GM23338 (cell line): Measurements from ENCODE around the gene EHMT2. TPM values are rescaled to one million over a fixed set of nuclear protein-coding genes. Genes with fewer than 3 reads are reported as not detected.

Experiments used
- ATAC-seq: fragments of 200-7000 bp; cut with Tn5 transposase; 3 replicates; pipeline ENCODE4 v1.9.1; 2020
- DNase-seq: peaks from one replicate; pipeline ENCODE4 v3.0.0-alpha.2; 2015; ENCODE audit warnings: low spot score
- H2AFZ ChIP-seq: fragments of 200-600 bp; sonication (generic); 2 replicates; pipeline ENCODE4 v1.8.0; 2016; ENCODE audit warnings: antibody characterized with exemption, mild to moderate bottlenecking, moderate library complexity
- H3F3A ChIP-seq: fragments of 200-600 bp; sonication (generic); replicated peaks from 2 replicates; pipeline ENCODE4 v1.8.0; 2017; ENCODE audit warnings: antibody characterized with exemption, mixed run types, low read depth
- H3K27ac ChIP-seq: fragments of 200-600 bp; sonication (generic); 2 replicates; pipeline ENCODE4 v1.6.1; 2016; ENCODE audit warnings: low read depth
- H3K27me3 ChIP-seq: fragments of 200-600 bp; sonication (generic); 2 replicates; pipeline ENCODE4 v1.8.0; 2016; ENCODE audit warnings: mild to moderate bottlenecking, mixed run types, moderate library complexity; ENCODE audit not compliant: insufficient read depth
- H3K36me3 ChIP-seq: fragments of 200-600 bp; sonication (generic); 2 replicates; pipeline ENCODE4 v1.8.0; 2016; ENCODE audit warnings: mild to moderate bottlenecking; ENCODE audit not compliant: insufficient read depth
- H3K4me1 ChIP-seq: fragments of 200-600 bp; sonication (generic); 2 replicates; pipeline ENCODE4 v1.8.0; 2016; ENCODE audit warnings: mild to moderate bottlenecking, moderate library complexity; ENCODE audit not compliant: insufficient read depth
- H3K4me2 ChIP-seq: fragments of 200-600 bp; sonication (generic); 2 replicates; pipeline ENCODE4 v1.7.1; 2017; ENCODE audit warnings: mixed run types
- H3K4me3 ChIP-seq: fragments of 200-600 bp; sonication (generic); 2 replicates; pipeline ENCODE4 v1.6.1; 2016; ENCODE audit warnings: mixed run types
- H3K79me2 ChIP-seq: fragments of 200-600 bp; sonication (generic); replicated peaks from 2 replicates; pipeline ENCODE4 v1.8.0; 2017; ENCODE audit warnings: mild to moderate bottlenecking; ENCODE audit not compliant: insufficient read depth
- H3K9me2 ChIP-seq: fragments of 200-600 bp; sonication (generic); 2 replicates; pipeline ENCODE4 v1.8.0; 2017; ENCODE audit not compliant: insufficient read depth
- H4K20me1 ChIP-seq: fragments of 200-600 bp; sonication (generic); replicated peaks from 2 replicates; pipeline ENCODE4 v1.8.0; 2017; ENCODE audit warnings: mild to moderate bottlenecking; ENCODE audit not compliant: insufficient read depth
- H3K27ac Mint-ChIP-seq: 2 replicates; pipeline ENCODE4 v1.8.0; 2020; ENCODE audit warnings: inconsistent platforms, mild to moderate bottlenecking, moderate library complexity, mixed read lengths
- H3K27me3 Mint-ChIP-seq: 3 replicates; pipeline ENCODE4 v1.8.0; 2022; ENCODE audit warnings: low read depth, mild to moderate bottlenecking, moderate library complexity, mixed read lengths, inconsistent platforms; ENCODE audit not compliant: insufficient read depth, poor library complexity
- H3K36me3 Mint-ChIP-seq: 3 replicates; pipeline ENCODE4 v1.8.0; 2021; ENCODE audit warnings: low read depth, mild to moderate bottlenecking, inconsistent platforms, moderate library complexity, mixed read lengths
- H3K4me1 Mint-ChIP-seq: 3 replicates; pipeline ENCODE4 v1.8.0; 2020; ENCODE audit warnings: mild to moderate bottlenecking, inconsistent platforms, mixed read lengths
- H3K4me3 Mint-ChIP-seq: 3 replicates; pipeline ENCODE4 v1.8.0; 2021; ENCODE audit warnings: moderate library complexity, mild to moderate bottlenecking, inconsistent platforms, mixed read lengths
- H3K9me3 Mint-ChIP-seq: 3 replicates; pipeline ENCODE4 v1.8.0; 2020; ENCODE audit warnings: moderate library complexity, mild to moderate bottlenecking, inconsistent platforms, mixed read lengths
- CREB1 ChIP-seq: fragments of 250-450 bp; sonication (Bioruptor Pico); IDR thresholded peaks from 2 replicates; pipeline ENCODE4 v1.5.0; 2020; ENCODE audit warnings: low read depth, mild to moderate bottlenecking, moderate library complexity
- CTCF ChIP-seq, 2 experiments: fragments of 200-600 bp in 1 of 2; sonication (generic) in 1 of 2; conservative IDR thresholded peaks; 2 replicates each; pipeline versions ENCODE4 v1.5.1 to v1.6.1; 2016 to 2017; ENCODE audit warnings: antibody characterized with exemption in 2 of 2, low read depth in 2 of 2, mild to moderate bottlenecking in 2 of 2, moderate library complexity in 1 of 2
- ETS1 ChIP-seq: IDR thresholded peaks from 2 replicates; pipeline ENCODE4 v1.6.1; 2016; ENCODE audit warnings: antibody characterized with exemption
- EZH2 ChIP-seq: fragments of 200-600 bp; sonication (generic); IDR thresholded peaks from one replicate; pipeline ENCODE4 v1.8.0; 2017; ENCODE audit warnings: antibody characterized with exemption, mild to moderate bottlenecking, low read depth; ENCODE audit not compliant: unreplicated experiment
- EZH2phosphoT487 ChIP-seq: fragments of 200-600 bp; sonication (generic); IDR thresholded peaks from one replicate; pipeline ENCODE4 v1.8.1; 2018; ENCODE audit warnings: antibody characterized with exemption; ENCODE audit not compliant: unreplicated experiment
- JUNB ChIP-seq: IDR thresholded peaks from one replicate; pipeline ENCODE4 v1.6.1; 2016; ENCODE audit warnings: antibody characterized with exemption; ENCODE audit not compliant: unreplicated experiment
- NANOG ChIP-seq: IDR thresholded peaks from 2 replicates; pipeline ENCODE4 v1.6.1; 2016; ENCODE audit warnings: antibody characterized with exemption, borderline replicate concordance
- POLR2AphosphoS5 ChIP-seq: IDR thresholded peaks from 2 replicates; pipeline ENCODE4 v1.6.1; 2016; ENCODE audit warnings: antibody characterized with exemption, low read depth
- REST ChIP-seq: IDR thresholded peaks from one replicate; pipeline ENCODE4 v1.6.1; 2018; ENCODE audit warnings: antibody characterized with exemption; ENCODE audit not compliant: unreplicated experiment
- STAT1 ChIP-seq: IDR thresholded peaks from one replicate; pipeline ENCODE4 v1.6.1; 2016; ENCODE audit warnings: antibody characterized with exemption; ENCODE audit not compliant: unreplicated experiment
- ZNF114 ChIP-seq: fragments of 250-450 bp; sonication (Bioruptor Pico); IDR thresholded peaks from 2 replicates; pipeline ENCODE4 v1.5.0; 2020; ENCODE audit warnings: mild to moderate bottlenecking, moderate library complexity
- ZNF331 ChIP-seq: fragments of 250-450 bp; sonication (Bioruptor Pico); IDR thresholded peaks from 2 replicates; pipeline ENCODE4 v1.5.0; 2020; ENCODE audit warnings: low read depth, mild to moderate bottlenecking, moderate library complexity
- ZNF462 ChIP-seq: fragments of 250-450 bp; sonication (Bioruptor Pico); IDR thresholded peaks from 2 replicates; pipeline ENCODE4 v1.5.0; 2020; ENCODE audit warnings: mild to moderate bottlenecking, moderate library complexity
- polyA plus RNA-seq: library from polyadenylated mRNA; unstranded; fragments of >200 nt; fragmentation: Nextera tagmentation; extraction: Ambion mirVana; gene quantifications from 2 replicates; pipeline ENCODE4 v1.2.1, GENCODE V29; 2016
- total RNA-seq: library from RNA; depleted of rRNA; stranded (reverse); fragments of >200 nt; shearing (Covaris generic); gene quantifications from 2 replicates; pipeline ENCODE4 v1.2.3, GENCODE V29; 2014

Gene EHMT2
- total and polyA plus RNA-seq, 2 experiments from 2014 or later = 113 to 193 TPM

- Histone ChIP-seq H3K9me2 (no peaks in the 10 kb centered on the region), H3K4me3 (no peak overlapping the region), H3K27ac (no peak overlapping the region), H3K79me2 (no peaks in the 10 kb centered on the region), H3K4me2 (no peak overlapping the region), H4K20me1 (no peaks in the 10 kb centered on the region), H3K36me3 (no peaks in the 10 kb centered on the region), H3F3A (no peaks in the 10 kb centered on the region), H3K4me1 (no peaks in the 10 kb centered on the region), H3K27me3 (no peaks in the 10 kb centered on the region), H2AFZ (no peak overlapping the region)
- no peak for DNase-seq
- Mint-ChIP-seq H3K36me3 (peaks cover 3% of the 10 kb centered on the region), H3K4me3 (no peak overlapping the region; the same call in 2 of the 3 replicates), H3K4me1 (no peaks in the 10 kb centered on the region; the same call in 1 of the 3 replicates), H3K27ac (no peak overlapping the region), H3K27me3 (peaks cover 26% of the 10 kb centered on the region), H3K9me3 (peaks cover 3% of the 10 kb centered on the region; the same call in 1 of the 3 replicates)
- TF ChIP-seq EZH2phosphoT487 = no peak
- no peak for TF ChIP-seq ZNF114 (CRISPR knock-in tag)
- no peak for TF ChIP-seq STAT1
- TF ChIP-seq ZNF331 (CRISPR knock-in tag) = no peak
- no peak for TF ChIP-seq ZNF462 (CRISPR knock-in tag)
- no peak for TF ChIP-seq EZH2
- no peak for TF ChIP-seq ETS1
- no peak for TF ChIP-seq NANOG
- TF ChIP-seq REST = no peak
- TF ChIP-seq CREB1 (CRISPR knock-in tag) = no peak
- TF ChIP-seq JUNB = no peak
- TF ChIP-seq CTCF (conservative IDR thresholded peaks at IDR 0.05; ENCODE audit: low read depth in 2 of 2) = no peak
- TF ChIP-seq POLR2AphosphoS5 = no peak
- ATAC-seq = no peak
These were observed 48.9 kb upstream of the EHMT2 start for GRCh38 chr6:31946370-31946885.
